Measurements from ENCODE around the gene MT1HL1. TPM values are rescaled to one million over a fixed set of nuclear protein-coding genes. Genes with fewer than 3 reads are reported as not detected.

MT1HL1 gene
- total RNA-seq, result not detected

GRCh38 chr1:237004116-237004515, at the start of gene MT1HL1:
Gene MT1HL1 (minus strand): TSS chr1:237004441. CDS start chr1:237004372, 69 bp downstream.
- TF ChIP-seq POLR2A (IDR thresholded peaks at IDR 0.05), result no peak
- no peak for TF ChIP-seq POLR2AphosphoS5 (IDR thresholded peaks at IDR 0.05)
- no peak for TF ChIP-seq EP300 (IDR thresholded peaks at IDR 0.05)
- no peak for TF ChIP-seq CTCF (IDR thresholded peaks at IDR 0.05)
- 89% methylated on average over 18 of the region's 18 CpGs for WGBS

GRCh38 chr1:237050915-237051314, 46.7 kb upstream of the MT1HL1 start:
- DNase-seq (ENCODE audit: low spot score in 2 of 2), result no peak
- no peak overlapping the region for H3K27ac ChIP-seq
- H3K36me3 ChIP-seq, result no peaks in the 10 kb centered on the region
- H3K9me3 ChIP-seq, result no peaks in the 10 kb centered on the region
- no peaks in the 10 kb centered on the region for H3K4me1 ChIP-seq
- 86% methylated on average over 3 of the region's 3 CpGs for WGBS
- H3K4me3 ChIP-seq, result no peak overlapping the region
- TF ChIP-seq POLR2A (IDR thresholded peaks at IDR 0.05) (no peak), CTCF (IDR thresholded peaks at IDR 0.05) (no peak), EP300 (IDR thresholded peaks at IDR 0.05) (no peak), POLR2AphosphoS5 (IDR thresholded peaks at IDR 0.05) (no peak)
- no peaks in the 10 kb centered on the region for H3K27me3 ChIP-seq

More at GRCh38 chr1:237004116-237004515, at the start of gene MT1HL1:
- H3K36me3 ChIP-seq, result no peaks in the 10 kb centered on the region
- no peak within 1 kb of the TSS for H3K4me3 ChIP-seq
- no peaks in the 10 kb centered on the region for H3K9me3 ChIP-seq
- H3K27me3 ChIP-seq, result no peaks in the 10 kb centered on the region
- DNase-seq (ENCODE audit: low spot score in 2 of 2), result no peak
- H3K27ac ChIP-seq, result no peak within 1 kb of the TSS
- no peaks in the 10 kb centered on the region for H3K4me1 ChIP-seq

DNA sequence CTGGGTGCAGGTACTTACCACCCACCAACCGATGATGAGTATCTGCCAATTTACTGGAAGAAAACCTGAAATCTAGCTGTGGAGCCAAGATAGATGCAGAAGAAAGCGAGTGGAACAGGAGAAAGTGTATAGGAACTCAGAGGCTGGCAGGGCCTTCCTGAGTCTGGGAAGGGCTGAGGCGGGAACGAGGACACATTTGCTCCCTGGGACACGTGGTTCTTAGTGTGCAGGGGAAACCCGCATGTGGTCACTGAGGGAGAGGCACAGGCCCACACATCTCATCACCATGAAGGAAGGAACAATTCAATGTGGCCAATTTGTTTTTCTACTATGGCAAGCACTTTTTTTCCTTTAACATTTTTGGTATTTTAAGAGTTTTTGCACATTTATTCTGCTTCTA, 45.9 kb upstream of the MT1HL1 start:
- 76% methylated on average over 6 of the region's 6 CpGs for WGBS
- TF ChIP-seq EP300 (IDR thresholded peaks at IDR 0.05), result no peak
- no peak for TF ChIP-seq CTCF (IDR thresholded peaks at IDR 0.05)
- TF ChIP-seq POLR2AphosphoS5 (IDR thresholded peaks at IDR 0.05), result no peak
- TF ChIP-seq POLR2A (IDR thresholded peaks at IDR 0.05), result no peak
- no peak for DNase-seq (ENCODE audit: low spot score in 2 of 2)
- Histone ChIP-seq H3K4me3 (no peak overlapping the region), H3K9me3 (no peaks in the 10 kb centered on the region), H3K27me3 (no peaks in the 10 kb centered on the region), H3K36me3 (no peaks in the 10 kb centered on the region), H3K27ac (no peak overlapping the region), H3K4me1 (no peaks in the 10 kb centered on the region)

DNA sequence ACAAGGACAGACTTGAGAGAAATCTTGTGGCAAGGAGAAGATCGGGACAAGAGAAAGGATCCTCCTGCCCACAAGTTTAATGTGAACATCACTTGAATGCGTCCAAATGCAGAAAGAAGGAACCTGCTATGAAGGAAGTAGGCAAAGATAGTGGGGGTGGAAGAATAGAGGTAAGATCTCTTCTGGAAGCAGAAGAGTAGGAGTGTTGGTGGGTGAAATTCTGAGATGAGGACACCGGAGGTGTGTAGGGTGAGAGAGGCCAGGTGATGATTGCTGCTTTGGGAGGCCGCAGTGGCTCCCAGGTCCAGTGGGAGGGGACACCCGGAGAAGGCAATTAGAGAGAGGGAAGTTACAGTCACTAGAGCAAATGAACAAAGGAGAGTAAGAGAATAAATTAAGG, 44.6 kb upstream of the MT1HL1 start:
- H3K9me3 ChIP-seq, result no peaks in the 10 kb centered on the region
- no peaks in the 10 kb centered on the region for H3K4me1 ChIP-seq
- 91% methylated on average over 5 of the region's 5 CpGs for WGBS
- H3K36me3 ChIP-seq, result no peaks in the 10 kb centered on the region
- H3K4me3 ChIP-seq, result no peak overlapping the region
- H3K27me3 ChIP-seq, result peaks cover 5% of the 10 kb centered on the region
- no peak for TF ChIP-seq EP300 (IDR thresholded peaks at IDR 0.05)
- no peak for TF ChIP-seq POLR2A (IDR thresholded peaks at IDR 0.05)
- H3K27ac ChIP-seq, result no peak overlapping the region
- DNase-seq (ENCODE audit: low spot score in 2 of 2), result no peak

DNA sequence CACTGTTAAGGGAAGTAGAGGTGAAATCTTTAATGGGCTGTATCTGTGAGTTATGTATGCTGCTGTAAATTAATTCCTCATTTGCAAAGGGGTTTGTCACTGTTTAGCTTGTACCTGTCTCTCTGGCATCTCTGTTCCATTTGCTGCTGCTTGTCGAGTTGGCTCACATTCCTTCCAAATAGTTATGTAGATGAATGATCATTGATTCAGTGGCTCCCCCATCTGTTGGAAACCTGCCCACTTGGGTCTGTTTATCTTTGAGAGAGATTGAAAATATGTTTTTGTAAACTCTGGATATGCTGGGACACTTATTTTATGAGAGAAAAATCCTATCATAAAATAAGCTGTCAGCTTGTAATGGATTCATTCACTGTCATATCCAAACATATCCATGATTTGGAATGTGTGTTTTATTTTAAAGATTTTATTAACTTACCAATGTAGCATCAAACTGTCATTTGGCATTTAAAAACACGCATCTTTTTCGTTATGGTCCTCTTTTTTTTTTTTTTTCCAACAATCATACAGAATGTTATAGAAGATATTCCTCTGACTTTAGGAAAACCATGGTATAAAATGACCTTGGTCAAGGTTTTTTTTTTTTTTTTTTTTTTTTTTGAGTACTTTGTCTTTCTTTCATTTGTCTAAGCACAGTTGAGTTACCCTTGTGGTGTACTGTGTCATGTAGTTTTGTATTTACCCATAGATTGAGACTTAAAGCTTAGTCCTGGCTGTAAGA, 41.2 kb upstream of the MT1HL1 start:
- WGBS, result 23% methylated on average over 3 of the region's 3 CpGs
- H3K36me3 ChIP-seq, result no peaks in the 10 kb centered on the region
- H3K4me1 ChIP-seq, result peaks cover 18% of the 10 kb centered on the region
- TF ChIP-seq CTCF (IDR thresholded peaks at IDR 0.05), result no peak
- no peak for TF ChIP-seq POLR2A (IDR thresholded peaks at IDR 0.05)
- TF ChIP-seq POLR2AphosphoS5 (IDR thresholded peaks at IDR 0.05), result no peak
- TF ChIP-seq EP300 (IDR thresholded peaks at IDR 0.05), result no peak
- no peaks in the 10 kb centered on the region for H3K9me3 ChIP-seq
- no peak overlapping the region for H3K4me3 ChIP-seq
- H3K27ac ChIP-seq, result no peak overlapping the region
- peaks cover 37% of the 10 kb centered on the region for H3K27me3 ChIP-seq
- DNase-seq (ENCODE audit: low spot score in 2 of 2), result no peak

Data from suprapubic skin (tissue), 4 donors.